Activated T-cell treated with anti-CD3 and anti-CD28 coated beads, Interleukin-2, amount 50 U/mL, for 24 hours (primary cell): ENCODE measurements around the gene ITGA6.
"Not testable (repeated sequence)": the region's sequence is repeated elsewhere in the genome, so short reads cannot be mapped to it uniquely, and the experiment has no call there.

Experiments
- DNase-seq: peaks from one replicate; pipeline ENCODE4 v3.0.0-alpha.2; 2020
- H3K27ac Mint-ChIP-seq: 2 replicates; pipeline ENCODE4 v1.8.0; 2020; ENCODE audit warnings: mild to moderate bottlenecking, mixed read lengths
- H3K27me3 Mint-ChIP-seq: 2 replicates; pipeline ENCODE4 v1.8.0; 2020; ENCODE audit warnings: mixed read lengths
- H3K36me3 Mint-ChIP-seq: 2 replicates; pipeline ENCODE4 v1.8.0; 2020; ENCODE audit warnings: low read depth, mixed read lengths
- H3K4me1 Mint-ChIP-seq: 2 replicates; pipeline ENCODE4 v1.8.0; 2020; ENCODE audit warnings: low read depth, mixed read lengths
- H3K4me3 Mint-ChIP-seq: 2 replicates; pipeline ENCODE4 v1.8.0; 2020; ENCODE audit warnings: mild to moderate bottlenecking, moderate library complexity, mixed read lengths
- H3K9me3 Mint-ChIP-seq: 2 replicates; pipeline ENCODE4 v1.8.0; 2020; ENCODE audit warnings: mixed read lengths

ITGA6 gene

GRCh38 chr2:172531309-172531708 lies 103.9 kb downstream of the ITGA6 start:
- Mint-ChIP-seq H3K4me1 (no peaks in the 10 kb centered on the region), H3K27me3 (no peaks in the 10 kb centered on the region), H3K27ac (no peak overlapping the region), H3K4me3 (no peak overlapping the region), H3K9me3 (peaks cover 43% of the 10 kb centered on the region), H3K36me3 (peaks cover 49% of the 10 kb centered on the region)
- no peak for DNase-seq

GRCh38 chr2:172532461-172532860 lies 105.1 kb downstream of the ITGA6 start:
- H3K4me3 Mint-ChIP-seq, H3K27ac Mint-ChIP-seq, H3K27me3 Mint-ChIP-seq, H3K4me1 Mint-ChIP-seq, DNase-seq: not testable (repeated sequence)
- Mint-ChIP-seq H3K9me3 (peaks cover 37% of the 10 kb centered on the region), H3K36me3 (peaks cover 57% of the 10 kb centered on the region)

- peaks cover 55% of the 10 kb centered on the region for H3K36me3 Mint-ChIP-seq
- peaks cover 33% of the 10 kb centered on the region for H3K9me3 Mint-ChIP-seq
- H3K4me3 Mint-ChIP-seq: no peak overlapping the region
- DNase-seq: no peak
- no peaks in the 10 kb centered on the region for H3K27me3 Mint-ChIP-seq
- no peaks in the 10 kb centered on the region for H3K4me1 Mint-ChIP-seq
- H3K27ac Mint-ChIP-seq: no peak overlapping the region
Observed at GRCh38 chr2:172533687-172534086, 106.3 kb downstream of the ITGA6 start.

GRCh38 chr2:172535119-172535518 lies 107.7 kb downstream of the ITGA6 start:
- Mint-ChIP-seq H3K4me1 (no peaks in the 10 kb centered on the region), H3K27me3 (no peaks in the 10 kb centered on the region), H3K36me3 (peaks cover 54% of the 10 kb centered on the region), H3K9me3 (peaks cover 31% of the 10 kb centered on the region), H3K27ac (no peak overlapping the region), H3K4me3 (no peak overlapping the region)
- DNase-seq: no peak

- H3K27me3 Mint-ChIP-seq: not testable (repeated sequence)
Observed at GRCh38 chr2:172537851-172538250, 110.5 kb downstream of the ITGA6 start.

GRCh38 chr2:172539767-172540166 lies 112.4 kb downstream of the ITGA6 start:
- H3K27me3 Mint-ChIP-seq: no peaks in the 10 kb centered on the region
- H3K9me3 Mint-ChIP-seq: peaks cover 27% of the 10 kb centered on the region
- H3K4me3 Mint-ChIP-seq: no peak overlapping the region
- H3K27ac Mint-ChIP-seq: no peak overlapping the region
- no peaks in the 10 kb centered on the region for H3K4me1 Mint-ChIP-seq
- no peak for DNase-seq
- H3K36me3 Mint-ChIP-seq: peaks cover 43% of the 10 kb centered on the region

More at GRCh38 chr2:172537851-172538250, 110.5 kb downstream of the ITGA6 start:
- not testable (repeated sequence) for H3K27ac Mint-ChIP-seq, H3K4me3 Mint-ChIP-seq, H3K4me1 Mint-ChIP-seq, DNase-seq
- Mint-ChIP-seq H3K9me3 (peaks cover 32% of the 10 kb centered on the region), H3K36me3 (peaks cover 49% of the 10 kb centered on the region)

- no peaks in the 10 kb centered on the region for H3K4me1 Mint-ChIP-seq
- H3K4me3 Mint-ChIP-seq: no peak overlapping the region
- peaks cover 22% of the 10 kb centered on the region for H3K9me3 Mint-ChIP-seq
- peaks cover 39% of the 10 kb centered on the region for H3K36me3 Mint-ChIP-seq
- H3K27me3 Mint-ChIP-seq: no peaks in the 10 kb centered on the region
- H3K27ac Mint-ChIP-seq: no peak overlapping the region
- DNase-seq: no peak
Observed at GRCh38 chr2:172540421-172540820, 113.0 kb downstream of the ITGA6 start.

GRCh38 chr2:172545408-172546075 lies 118.2 kb downstream of the ITGA6 start:
- no peak overlapping the region for H3K4me3 Mint-ChIP-seq
- peaks cover 16% of the 10 kb centered on the region for H3K4me1 Mint-ChIP-seq
- no peaks in the 10 kb centered on the region for H3K27me3 Mint-ChIP-seq
- peaks cover 31% of the 10 kb centered on the region for H3K36me3 Mint-ChIP-seq
- peaks cover 16% of the 10 kb centered on the region for H3K9me3 Mint-ChIP-seq
- H3K27ac Mint-ChIP-seq: no peak overlapping the region
- DNase-seq: no peak

- H3K36me3 Mint-ChIP-seq: peaks cover 28% of the 10 kb centered on the region
- H3K27me3 Mint-ChIP-seq: no peaks in the 10 kb centered on the region
- no peak overlapping the region for H3K27ac Mint-ChIP-seq
- no peak for DNase-seq
- H3K4me1 Mint-ChIP-seq: peaks cover 43% of the 10 kb centered on the region
- peaks cover 6% of the 10 kb centered on the region for H3K9me3 Mint-ChIP-seq
- H3K4me3 Mint-ChIP-seq: no peak overlapping the region
Observed at GRCh38 chr2:172549131-172549530, 121.7 kb downstream of the ITGA6 start.

- Mint-ChIP-seq H3K36me3 (peaks cover 24% of the 10 kb centered on the region), H3K4me1 (peaks cover 48% of the 10 kb centered on the region)
- not testable (repeated sequence) for H3K4me3 Mint-ChIP-seq, H3K27me3 Mint-ChIP-seq, DNase-seq, H3K27ac Mint-ChIP-seq, H3K9me3 Mint-ChIP-seq
Observed at GRCh38 chr2:172549802-172550201, 122.4 kb downstream of the ITGA6 start.

GRCh38 chr2:172550419-172550818 lies 123.0 kb downstream of the ITGA6 start:
- peaks cover 1% of the 10 kb centered on the region for H3K9me3 Mint-ChIP-seq
- H3K27me3 Mint-ChIP-seq: no peaks in the 10 kb centered on the region
- no peak for DNase-seq
- H3K36me3 Mint-ChIP-seq: peaks cover 24% of the 10 kb centered on the region
- no peak overlapping the region for H3K27ac Mint-ChIP-seq
- no peak overlapping the region for H3K4me3 Mint-ChIP-seq
- peaks cover 52% of the 10 kb centered on the region for H3K4me1 Mint-ChIP-seq

GRCh38 chr2:172551271-172551670 lies 123.9 kb downstream of the ITGA6 start:
- no peak for DNase-seq
- H3K36me3 Mint-ChIP-seq: peaks cover 21% of the 10 kb centered on the region
- H3K4me3 Mint-ChIP-seq: no peak overlapping the region
- no peaks in the 10 kb centered on the region for H3K27me3 Mint-ChIP-seq
- H3K9me3 Mint-ChIP-seq: peaks cover 1% of the 10 kb centered on the region
- H3K4me1 Mint-ChIP-seq: peaks cover 54% of the 10 kb centered on the region
- H3K27ac Mint-ChIP-seq: no peak overlapping the region

GRCh38 chr2:172552547-172553291 lies 125.3 kb downstream of the ITGA6 start:
- Mint-ChIP-seq H3K9me3 (peaks cover 1% of the 10 kb centered on the region), H3K4me3 (no peak overlapping the region), H3K36me3 (peaks cover 26% of the 10 kb centered on the region), H3K4me1 (peaks cover 63% of the 10 kb centered on the region), H3K27ac (no peak overlapping the region), H3K27me3 (no peaks in the 10 kb centered on the region)
- DNase-seq: no peak

GRCh38 chr2:172554352-172555271 lies 127.2 kb downstream of the ITGA6 start:
- peaks cover 1% of the 10 kb centered on the region for H3K9me3 Mint-ChIP-seq
- peaks cover 71% of the 10 kb centered on the region for H3K4me1 Mint-ChIP-seq
- peak overlapping the region; percentile 85 for H3K4me3 Mint-ChIP-seq
- H3K27me3 Mint-ChIP-seq: no peaks in the 10 kb centered on the region
- peaks cover 31% of the 10 kb centered on the region for H3K36me3 Mint-ChIP-seq
- peak overlapping the region; percentile 44 for H3K27ac Mint-ChIP-seq
- no peak for DNase-seq

- H3K4me3 Mint-ChIP-seq: peak overlapping the region; percentile 85
- peaks cover 1% of the 10 kb centered on the region for H3K9me3 Mint-ChIP-seq
- H3K36me3 Mint-ChIP-seq: peaks cover 35% of the 10 kb centered on the region
- H3K4me1 Mint-ChIP-seq: peaks cover 67% of the 10 kb centered on the region
- peak overlapping the region; percentile 93 for H3K27ac Mint-ChIP-seq
- H3K27me3 Mint-ChIP-seq: no peaks in the 10 kb centered on the region
- no peak for DNase-seq
Observed at GRCh38 chr2:172555272-172555521, 127.8 kb downstream of the ITGA6 start.
